GM12878 (cell line): Measurements from ENCODE around the gene HPSE2.

Experiments
- MEF2A ChIP-seq: IDR thresholded peaks from 2 replicates; pipeline ENCODE4 v1.6.1; 2011; ENCODE audit warnings: low read depth, mild to moderate bottlenecking, low read length, moderate library complexity; ENCODE audit not compliant: insufficient read depth
- NKRF ChIP-seq: fragments of 450-650 bp; conservative IDR thresholded peaks from 2 replicates; pipeline ENCODE4 v1.6.1; 2017; ENCODE audit warnings: mild to moderate bottlenecking, moderate library complexity

GRCh38 chr10:98444314-98445006, 791.2 kb downstream of the HPSE2 start:
- TF ChIP-seq MEF2A (no peak), NKRF (no peak)
